Upper lobe of right lung (tissue), 1 donor: ENCODE results near the gene NELFCD. TPM values are rescaled to one million over a fixed set of nuclear protein-coding genes. Genes with fewer than 3 reads are reported as not detected.

ENCODE experiments used
- ATAC-seq: fragments of 200-7000 bp; cut with Tn5 transposase; one replicate; pipeline ENCODE4 v1.9.1; 2020; ENCODE audit warnings: mild to moderate bottlenecking, moderate library complexity
- DNase-seq: peaks from one replicate; pipeline ENCODE4 v3.0.0-alpha.2; 2020
- H3K27ac ChIP-seq: fragments of 200-600 bp; one replicate; pipeline ENCODE4 v1.8.0; 2022
- H3K27me3 ChIP-seq: fragments of 200-600 bp; one replicate; pipeline ENCODE4 v1.8.0; 2022; ENCODE audit warnings: mild to moderate bottlenecking
- H3K36me3 ChIP-seq: fragments of 200-600 bp; one replicate; pipeline ENCODE4 v1.8.0; 2022
- H3K4me1 ChIP-seq: fragments of 200-600 bp; one replicate; pipeline ENCODE4 v1.8.0; 2022
- H3K4me3 ChIP-seq: fragments of 200-600 bp; one replicate; pipeline ENCODE4 v1.8.0; 2022; ENCODE audit warnings: mild to moderate bottlenecking
- H3K9me3 ChIP-seq: fragments of 200-600 bp; one replicate; pipeline ENCODE4 v1.8.0; 2022
- CTCF ChIP-seq: fragments of 200-600 bp; IDR thresholded peaks from one replicate; pipeline ENCODE4 v1.8.0; 2022; ENCODE audit warnings: antibody characterized with exemption
- intact Hi-C: fragments of 100-400 bp; cut with DNase I; formaldehyde crosslinking; loops from one replicate; pipeline ENCODE4 v1.11.0; 2022
- total RNA-seq: library from RNA; stranded (reverse); fragmentation: NEBNext Ultra II Directional; extraction: Animal tissue kit (Norgen Biotek cat#: 25700); gene quantifications from one replicate; pipeline ENCODE4 v1.2.1, GENCODE V29; 2021
- donor health status: DM: no; HTN: yes; CAD: no; lungs with severe emphysema.

Gene NELFCD
- total RNA-seq, 1 donor from 2014 or later, result 51.2 TPM

GRCh38 chr20:58998656-58999055, 17.6 kb downstream of the NELFCD start:
- intact Hi-C loops, result no loop called here
- no peak overlapping the region for H3K27ac ChIP-seq
- ATAC-seq (no peak), DNase-seq (no peak)
- no peaks in the 10 kb centered on the region for H3K9me3 ChIP-seq
- H3K27me3 ChIP-seq, result no peaks in the 10 kb centered on the region
- no peak overlapping the region for H3K4me3 ChIP-seq
- TF ChIP-seq CTCF, result no peak
- H3K4me1 ChIP-seq, result peaks cover 4% of the 10 kb centered on the region
- H3K36me3 ChIP-seq, result peaks cover 85% of the 10 kb centered on the region

GRCh38 chr20:59000326-59000725, 19.3 kb downstream of the NELFCD start:
- no peak for TF ChIP-seq CTCF
- DNase-seq (no peak), ATAC-seq (no peak)
- Histone ChIP-seq H3K4me1 (peaks cover 14% of the 10 kb centered on the region), H3K27me3 (no peaks in the 10 kb centered on the region), H3K9me3 (no peaks in the 10 kb centered on the region), H3K27ac (no peak overlapping the region), H3K36me3 (peaks cover 68% of the 10 kb centered on the region), H3K4me3 (no peak overlapping the region)
- intact Hi-C loops, result no loop called here

GRCh38 chr20:59001068-59001448, 20.0 kb downstream of the NELFCD start:
- DNase-seq (no peak), ATAC-seq (no peak)
- peaks cover 61% of the 10 kb centered on the region for H3K36me3 ChIP-seq
- H3K4me1 ChIP-seq, result peaks cover 18% of the 10 kb centered on the region
- H3K27ac ChIP-seq, result no peak overlapping the region
- TF ChIP-seq CTCF, result no peak
- H3K9me3 ChIP-seq, result no peaks in the 10 kb centered on the region
- H3K27me3 ChIP-seq, result no peaks in the 10 kb centered on the region
- intact Hi-C loops, result no loop called here
- H3K4me3 ChIP-seq, result no peak overlapping the region

GRCh38 chr20:59001449-59002171, 20.6 kb downstream of the NELFCD start:
- intact Hi-C loops, result no loop called here
- H3K9me3 ChIP-seq, result no peaks in the 10 kb centered on the region
- no peak for TF ChIP-seq CTCF
- DNase-seq (no peak), ATAC-seq (no peak)
- H3K27ac ChIP-seq, result no peak overlapping the region
- H3K4me3 ChIP-seq, result no peak overlapping the region
- peaks cover 55% of the 10 kb centered on the region for H3K36me3 ChIP-seq
- H3K27me3 ChIP-seq, result no peaks in the 10 kb centered on the region
- H3K4me1 ChIP-seq, result peaks cover 21% of the 10 kb centered on the region

GRCh38 chr20:59002388-59002787, 21.3 kb downstream of the NELFCD start:
- ATAC-seq (no peak), DNase-seq (no peak)
- Histone ChIP-seq H3K9me3 (no peaks in the 10 kb centered on the region), H3K4me1 (peaks cover 23% of the 10 kb centered on the region), H3K4me3 (no peak overlapping the region), H3K36me3 (peaks cover 48% of the 10 kb centered on the region), H3K27me3 (no peaks in the 10 kb centered on the region), H3K27ac (no peak overlapping the region)
- intact Hi-C loops, result no loop called here
- no peak for TF ChIP-seq CTCF
